ENCODE measurements around the gene ZBTB8A. TPM values are rescaled to one million over a fixed set of nuclear protein-coding genes. Genes with fewer than 3 reads are reported as not detected.

ZBTB8A gene
- total RNA-seq, 4 donors from 2014 or later, result 0.99 to 5.8 (median 2.8) TPM

DNA sequence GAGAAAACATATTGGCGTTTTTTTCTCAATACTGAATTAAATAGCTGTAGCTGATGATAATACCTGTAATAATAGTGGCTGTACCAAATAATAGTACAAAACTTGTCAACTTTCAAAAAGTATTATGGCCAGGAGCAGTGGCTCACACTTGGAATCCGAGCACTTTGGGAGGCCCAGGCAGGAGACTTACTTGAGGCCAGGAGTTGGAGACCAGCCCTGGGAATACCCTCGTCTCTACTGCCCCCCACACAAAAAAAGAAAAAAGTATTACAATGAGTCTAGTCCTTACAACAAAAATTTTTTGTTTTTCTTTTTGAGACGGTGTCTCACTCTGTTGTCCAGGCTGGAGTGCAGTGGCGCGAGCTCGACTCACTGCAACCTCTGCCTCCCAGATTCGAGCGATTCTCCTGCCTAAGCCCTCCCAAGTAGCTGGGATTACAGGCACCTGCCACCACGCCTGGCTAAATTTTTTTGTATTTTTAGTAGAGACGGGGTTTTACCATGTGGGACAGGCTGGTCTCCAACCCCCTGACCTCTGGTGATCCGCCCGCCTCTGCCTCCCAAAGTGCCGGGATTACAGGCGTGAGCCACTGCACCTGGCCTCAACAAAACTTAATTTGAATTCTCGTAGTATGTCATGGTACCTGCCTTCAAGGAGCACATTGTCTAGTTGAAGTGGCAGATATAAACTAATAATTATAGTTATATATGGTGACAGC, 113.2 kb downstream of the ZBTB8A start:
- TF ChIP-seq, protein P1, sequence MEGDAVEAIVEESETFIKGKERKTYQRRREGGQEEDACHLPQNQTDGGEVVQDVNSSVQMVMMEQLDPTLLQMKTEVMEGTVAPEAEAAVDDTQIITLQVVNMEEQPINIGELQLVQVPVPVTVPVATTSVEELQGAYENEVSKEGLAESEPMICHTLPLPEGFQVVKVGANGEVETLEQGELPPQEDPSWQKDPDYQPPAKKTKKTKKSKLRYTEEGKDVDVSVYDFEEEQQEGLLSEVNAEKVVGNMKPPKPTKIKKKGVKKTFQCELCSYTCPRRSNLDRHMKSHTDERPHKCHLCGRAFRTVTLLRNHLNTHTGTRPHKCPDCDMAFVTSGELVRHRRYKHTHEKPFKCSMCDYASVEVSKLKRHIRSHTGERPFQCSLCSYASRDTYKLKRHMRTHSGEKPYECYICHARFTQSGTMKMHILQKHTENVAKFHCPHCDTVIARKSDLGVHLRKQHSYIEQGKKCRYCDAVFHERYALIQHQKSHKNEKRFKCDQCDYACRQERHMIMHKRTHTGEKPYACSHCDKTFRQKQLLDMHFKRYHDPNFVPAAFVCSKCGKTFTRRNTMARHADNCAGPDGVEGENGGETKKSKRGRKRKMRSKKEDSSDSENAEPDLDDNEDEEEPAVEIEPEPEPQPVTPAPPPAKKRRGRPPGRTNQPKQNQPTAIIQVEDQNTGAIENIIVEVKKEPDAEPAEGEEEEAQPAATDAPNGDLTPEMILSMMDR (IDR thresholded peaks at IDR 0.05), result no peak
- TF ChIP-seq POLR2A (IDR thresholded peaks at IDR 0.05), result no peak
- no peak for DNase-seq (ENCODE audit: low spot score in 2 of 2)
- intact Hi-C loops (cut with DNase I; ENCODE audit: low total_unique reads), result no loop called here
- WGBS, 2 donors, result 86% methylated on average over 16 of the region's 16 CpGs
- no peak overlapping the region for H3K4me3 ChIP-seq (ENCODE audit: low read depth, poor library complexity, severe bottlenecking)

Other genes with a start within 250 kb of the ZBTB8A start
- 10 to 100 TPM; 45.7 to 53.9 (median 47.9) TPM for gene HDAC1, start 247.3 kb upstream of the ZBTB8A start, total RNA-seq
- 10 to 100 TPM in 2 of 4 donors, 1 to 10 TPM in 2; 6.9 to 21.0 (median 11.1) TPM for gene MARCKSL1, start 203.2 kb upstream of the ZBTB8A start, total RNA-seq
- 10 to 100 TPM in 2 of 4 donors, 1 to 10 TPM in 2; 7.2 to 20.1 (median 8.7) TPM for gene FAM229A, start 176.9 kb upstream of the ZBTB8A start, total RNA-seq
- gene TSSK3, start 176.9 kb upstream of the ZBTB8A start, total RNA-seq, result 1 to 10 TPM in 1 of 4 donors, under 1 TPM in 2, not detected in 1; 0.42 to 1.5 (median 0.84) TPM
- gene BSDC1, start 145.0 kb upstream of the ZBTB8A start, total RNA-seq, result 100 to 1,000 TPM in 3 of 4 donors, 10 to 100 TPM in 1; 72.5 to 147 (median 105) TPM
- gene ZBTB8B, start 74.4 kb upstream of the ZBTB8A start, total RNA-seq, result under 1 TPM in 1 of 4 donors, not detected in 3; 0.02 TPM
- gene ZBTB8OS, start 111.1 kb downstream of the ZBTB8A start, total RNA-seq, result 10 to 100 TPM; 12.4 to 28.0 (median 18.8) TPM
- 100 to 1,000 TPM in 3 of 4 donors, 10 to 100 TPM in 1; 97.8 to 104 (median 102) TPM for gene RBBP4, start 111.8 kb downstream of the ZBTB8A start, total RNA-seq
- 10 to 100 TPM in 1 of 4 donors, 1 to 10 TPM in 3; 2.8 to 16.9 (median 5.8) TPM for gene SYNC, start 163.3 kb downstream of the ZBTB8A start, total RNA-seq

All from lower leg skin (tissue), 4 donors.